GM12878 (cell line): ENCODE measurements around the gene FADS1.
A peak's percentile ranks its signal among the peaks of the same experiment; 100 is the strongest.

Experiments used
- MTA3 ChIP-seq: IDR thresholded peaks from 2 replicates; pipeline ENCODE4 v1.6.1; 2012; ENCODE audit warnings: low read length, inconsistent platforms, borderline replicate concordance
- STAT1 ChIP-seq: fragments of 450-650 bp; conservative IDR thresholded peaks from 2 replicates; pipeline ENCODE4 v1.6.1; 2014; ENCODE audit warnings: antibody characterized with exemption, mild to moderate bottlenecking
- TF ChIP-seq, protein P1 (sequence below): IDR thresholded peaks from 2 replicates; pipeline ENCODE4 v1.6.1; 2012; ENCODE audit warnings: low read depth, low read length, improper control_type of control experiment

DNA sequence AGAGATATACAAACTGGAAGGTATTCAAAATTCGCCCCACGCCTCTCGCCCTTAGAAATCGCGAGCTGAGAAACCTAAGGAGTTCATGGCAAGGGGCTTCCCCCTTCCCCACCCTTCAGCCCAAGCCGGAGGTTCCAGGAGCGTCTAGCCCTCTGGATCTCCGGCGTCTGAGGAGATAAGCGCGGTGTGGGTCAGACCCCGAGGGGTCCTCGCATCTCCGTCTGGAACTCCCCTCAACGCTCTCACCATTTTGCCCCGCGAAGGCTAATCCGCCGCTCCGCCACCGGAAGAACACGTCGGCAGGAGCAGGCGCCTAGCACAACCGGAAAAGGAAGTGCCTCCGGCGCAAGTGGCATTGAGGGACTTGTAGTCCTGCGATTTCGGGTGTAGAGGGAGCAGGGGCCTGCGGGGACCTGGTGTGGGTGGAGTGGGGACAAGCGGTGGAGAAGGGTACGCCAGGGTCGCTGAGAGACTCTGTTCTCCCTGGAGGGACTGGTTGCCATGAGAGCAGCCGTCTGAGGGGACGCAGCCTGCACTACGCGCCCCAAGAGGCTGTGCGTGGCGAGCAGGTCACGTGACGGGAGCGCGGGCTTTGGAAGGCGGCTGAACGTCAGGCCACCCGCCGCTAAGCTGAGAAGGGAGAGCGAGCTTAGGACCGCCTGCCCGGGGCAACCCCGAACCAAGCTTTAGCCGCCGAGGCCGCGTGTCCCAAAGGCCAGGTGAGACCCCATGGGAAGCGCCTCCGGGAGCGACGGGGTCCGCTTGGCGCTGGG lies 24.3 kb downstream of the FADS1 start, which contains the start of the genes FEN1 and TMEM258:
- TF ChIP-seq STAT1 (peak; percentile 93), MTA3 (no peak)
- TF ChIP-seq, protein P1, sequence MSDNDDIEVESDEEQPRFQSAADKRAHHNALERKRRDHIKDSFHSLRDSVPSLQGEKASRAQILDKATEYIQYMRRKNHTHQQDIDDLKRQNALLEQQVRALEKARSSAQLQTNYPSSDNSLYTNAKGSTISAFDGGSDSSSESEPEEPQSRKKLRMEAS, result peak; percentile 79
